ENCODE data around the gene AMFR. TPM values are rescaled to one million over a fixed set of nuclear protein-coding genes. Genes with fewer than 3 reads are reported as not detected.
A peak's percentile ranks its signal among the peaks of the same experiment; 100 is the strongest.

Gene AMFR
- total RNA-seq (2021) (89.4 and 132 TPM in 2 replicates), Bru-seq, nascent RNA (percentile 84 among the genes with signal in this experiment), BruChase-seq, experiment 1, labeled RNA remaining after a 2-hour chase (percentile 81 among the genes with signal in this experiment), BruChase-seq, experiment 2, labeled RNA remaining after a 6-hour chase (percentile 86 among the genes with signal in this experiment)
- long read RNA-seq, transcript AMFR-201 (14 exons, 3,600 nt): major isoform, 192 of 214 reads
- long read RNA-seq, partial matches to known transcripts: 5 of 214 reads
- long read RNA-seq, other reads (novel, unspliced or antisense): 14 of 214 reads

GRCh38 chr16:56425439-56425832 is at the start of gene AMFR:
Gene AMFR, minus strand, starts transcription at chr16:56425545. Its CDS starts 218 bp downstream, at chr16:56425327.
- no peaks in the 10 kb centered on the region for H3K27me3 ChIP-seq (ENCODE audit: insufficient read depth, low read depth)
- TF ChIP-seq CTCF (conservative IDR thresholded peaks at IDR 0.05): no peak; the same call in 1 of the 2 replicates
- TF ChIP-seq EZH2 (IDR thresholded peaks at IDR 0.05; ENCODE audit: low read depth): no peak
- H3K79me2 ChIP-seq (ENCODE audit: low read depth): peaks cover 45% of the 10 kb centered on the region
- peak; percentile 57 to 82 for DNase-seq
- H4K20me1 ChIP-seq (ENCODE audit: insufficient read depth): no peaks in the 10 kb centered on the region
- H3K9me3 ChIP-seq (ENCODE audit: insufficient read depth, low read depth): no peaks in the 10 kb centered on the region
- peak within 1 kb of the TSS; percentile 77 for H2AFZ ChIP-seq
- peak within 1 kb of the TSS; percentile 27 for H3K27ac ChIP-seq
- H3K4me3 ChIP-seq: peak within 1 kb of the TSS; percentile 64
- no TSS peak for BruUV-seq (replicated peaks)
- no peaks in the 10 kb centered on the region for H3K36me3 ChIP-seq (ENCODE audit: low read depth)
- H3F3A ChIP-seq (ENCODE audit: insufficient read depth, low read depth): peaks cover 46% of the 10 kb centered on the region
- no peaks in the 10 kb centered on the region for H3K9me2 ChIP-seq (ENCODE audit: insufficient read depth)
- peaks cover 43% of the 10 kb centered on the region for H3K4me1 ChIP-seq (replicated peaks; ENCODE audit: insufficient read depth)
- intact Hi-C loops (cut with micrococcal nuclease; ENCODE audit: unreplicated experiment): loop anchor here (2.0 kb wide), 2 partner anchors 25 to 101 kb away; partner anchors contain the start of genes NUDT21 and OGFOD1
- ChIA-PET POLR2A (ENCODE audit: unreplicated experiment) (no interaction called here), CTCF (no interaction called here)
- H3K4me2 ChIP-seq: peak within 1 kb of the TSS; percentile 94

GRCh38 chr16:56470666-56471065 is 45.3 kb upstream of the AMFR start:
- no peak for TF ChIP-seq EZH2 (IDR thresholded peaks at IDR 0.05; ENCODE audit: low read depth)
- TF ChIP-seq CTCF (conservative IDR thresholded peaks at IDR 0.05): no peak
- H3F3A ChIP-seq (ENCODE audit: insufficient read depth, low read depth): peaks cover 45% of the 10 kb centered on the region
- H3K9me2 ChIP-seq (ENCODE audit: insufficient read depth): no peaks in the 10 kb centered on the region
- peaks cover 67% of the 10 kb centered on the region for H3K36me3 ChIP-seq (ENCODE audit: low read depth)
- H3K79me2 ChIP-seq (ENCODE audit: low read depth): no peaks in the 10 kb centered on the region
- no peaks in the 10 kb centered on the region for H3K9me3 ChIP-seq (ENCODE audit: insufficient read depth, low read depth)
- ChIA-PET POLR2A (ENCODE audit: unreplicated experiment) (interaction anchor here (0.6 kb wide), 2 partner anchors 15 to 227 kb away, joined by 3 to 11 read pairs; no protein-coding TSS in a partner anchor), CTCF (no interaction called here)
- no peaks in the 10 kb centered on the region for H3K27me3 ChIP-seq (ENCODE audit: insufficient read depth, low read depth)
- peak overlapping the region; percentile 62 for H3K4me2 ChIP-seq
- no peak overlapping the region for H3K4me3 ChIP-seq
- no peak for DNase-seq
- H4K20me1 ChIP-seq (ENCODE audit: insufficient read depth): 0 out of 2 replicates have a peak, but pooled peaks cover 8% of the 10 kb centered on the region
- no peak overlapping the region for H2AFZ ChIP-seq
- peaks cover 26% of the 10 kb centered on the region for H3K4me1 ChIP-seq (replicated peaks; ENCODE audit: insufficient read depth)
- H3K27ac ChIP-seq: peak overlapping the region; percentile 65
- BruUV-seq (replicated peaks): no TSS peak
- intact Hi-C loops (cut with micrococcal nuclease; ENCODE audit: unreplicated experiment): loop anchor here (1.0 kb wide), 1 partner anchor 50 kb away; the partner anchor contains the start of gene BBS2

GRCh38 chr16:56470232-56470631 is 44.9 kb upstream of the AMFR start:
- intact Hi-C loops (cut with micrococcal nuclease; ENCODE audit: unreplicated experiment): loop anchor here (1.0 kb wide), 1 partner anchor 50 kb away; the partner anchor contains the start of gene BBS2
- H3K27ac ChIP-seq: peak overlapping the region; percentile 65

More at GRCh38 chr16:56470232-56470631, 44.9 kb upstream of the AMFR start:
- H3K27me3 ChIP-seq (ENCODE audit: insufficient read depth, low read depth): no peaks in the 10 kb centered on the region
- peaks cover 45% of the 10 kb centered on the region for H3F3A ChIP-seq (ENCODE audit: insufficient read depth, low read depth)
- TF ChIP-seq EZH2 (IDR thresholded peaks at IDR 0.05; ENCODE audit: low read depth) (no peak), CTCF (conservative IDR thresholded peaks at IDR 0.05) (no peak)
- ChIA-PET POLR2A (ENCODE audit: unreplicated experiment) (no interaction called here), CTCF (no interaction called here)
- H2AFZ ChIP-seq: no peak overlapping the region
- 0 out of 2 replicates have a peak, but pooled peaks cover 8% of the 10 kb centered on the region for H4K20me1 ChIP-seq (ENCODE audit: insufficient read depth)
- peak in 1 of 2 experiments; percentile 92 for DNase-seq
- H3K9me3 ChIP-seq (ENCODE audit: insufficient read depth, low read depth): no peaks in the 10 kb centered on the region
- H3K79me2 ChIP-seq (ENCODE audit: low read depth): no peaks in the 10 kb centered on the region
- peaks cover 26% of the 10 kb centered on the region for H3K4me1 ChIP-seq (replicated peaks; ENCODE audit: insufficient read depth)
- H3K36me3 ChIP-seq (ENCODE audit: low read depth): peaks cover 67% of the 10 kb centered on the region
- no peak overlapping the region for H3K4me3 ChIP-seq
- no TSS peak for BruUV-seq (replicated peaks)
- no peaks in the 10 kb centered on the region for H3K9me2 ChIP-seq (ENCODE audit: insufficient read depth)
- H3K4me2 ChIP-seq: peak overlapping the region; percentile 62
